Bronchus fibroblast of lung (primary cell): ENCODE measurements around the gene SFT2D1. TPM values are rescaled to one million over a fixed set of nuclear protein-coding genes. Genes with fewer than 3 reads are reported as not detected.

Experiments used
- total RNA-seq: library from RNA; depleted of rRNA; stranded (reverse); fragments of >200 nt; gene quantifications from 2 replicates; pipeline ENCODE4 v1.2.3, GENCODE V29; 2015

Gene SFT2D1
- total RNA-seq = 56.9 and 63.0 TPM in 2 replicates

GRCh38 chr6:166342349-166343149 lies at the start of gene SFT2D1:
Gene SFT2D1 (minus strand): TSS chr6:166342545. CDS start chr6:166342481, 64 bp downstream.

GRCh38 chr6:166382933-166383801 lies 40.8 kb upstream of the SFT2D1 start, which contains the start of gene MPC1:
Gene MPC1 (minus strand): TSS chr6:166382940. CDS start chr6:166382876, 64 bp downstream.

GRCh38 chr6:166308033-166308768 lies 34.1 kb downstream of the SFT2D1 start, which contains the start of gene PRR18:
Gene PRR18 (minus strand): TSS chr6:166308392. CDS start chr6:166308142, 250 bp downstream.

Other genes with a start within 250 kb of the SFT2D1 start
- not detected in 2 replicates for gene TBXT, start 174.7 kb downstream of the SFT2D1 start, total RNA-seq
- gene PRR18, start 34.2 kb downstream of the SFT2D1 start, total RNA-seq = not detected in 2 replicates
- 32.9 and 40.5 TPM in 2 replicates for gene MPC1, start 40.4 kb upstream of the SFT2D1 start, total RNA-seq
- under 0.01 TPM in 2 replicates for gene RAMACL, start 244.1 kb upstream of the SFT2D1 start, total RNA-seq